Left lobe of liver (tissue), 2 donors: ENCODE results near the gene BRD9. TPM values are rescaled to one million over a fixed set of nuclear protein-coding genes. Genes with fewer than 3 reads are reported as not detected.
"Not testable (repeated sequence)": the region's sequence is repeated elsewhere in the genome, so short reads cannot be mapped to it uniquely, and the experiment has no call there.

Source experiments
- ATAC-seq: fragments of 200-7000 bp; cut with Tn5 transposase; one replicate; pipeline ENCODE4 v1.9.1; 2020; ENCODE audit warnings: mild to moderate bottlenecking, moderate library complexity
- DNase-seq: peaks from one replicate; pipeline ENCODE4 v3.0.0-alpha.2; 2020; ENCODE audit warnings: low spot score
- total RNA-seq: library from RNA; stranded (reverse); gene quantifications from one replicate; pipeline ENCODE4 v1.2.1, GENCODE V29; 2021
- donor health status: DM: no; HTN: no; CAD: no; lungs with moderate emphysema.
- donor health status: DM: no; HTN: yes; CAD: no.

The BRD9 gene
- total RNA-seq, 1 donor from 2014 or later, result 19.0 TPM

DNA sequence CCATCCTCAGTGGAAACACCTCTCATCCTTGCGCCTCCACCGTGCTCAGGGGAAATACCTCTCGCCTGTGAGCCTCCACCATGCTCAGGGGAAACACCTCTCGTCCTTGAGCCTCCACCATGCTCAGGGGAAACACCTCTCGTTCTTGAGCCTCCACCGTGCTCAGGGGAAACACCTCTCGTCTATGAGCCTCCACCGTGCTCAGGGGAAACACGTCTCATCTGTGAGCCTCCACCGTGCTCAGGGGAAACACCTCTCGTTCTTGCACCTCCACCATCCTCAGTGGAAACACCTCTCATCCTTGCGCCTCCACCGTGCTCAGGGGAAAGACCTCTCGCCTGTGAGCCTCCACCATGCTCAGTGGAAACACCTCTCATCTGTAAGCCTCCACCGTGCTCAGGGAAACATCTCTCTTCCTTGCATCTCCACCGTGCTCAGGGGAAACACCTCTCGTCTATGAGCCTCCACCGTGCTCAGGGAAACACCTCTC is 46.0 kb downstream of the BRD9 start:
- DNase-seq, result peak; percentile 42
- ATAC-seq, result not testable (repeated sequence)

DNA sequence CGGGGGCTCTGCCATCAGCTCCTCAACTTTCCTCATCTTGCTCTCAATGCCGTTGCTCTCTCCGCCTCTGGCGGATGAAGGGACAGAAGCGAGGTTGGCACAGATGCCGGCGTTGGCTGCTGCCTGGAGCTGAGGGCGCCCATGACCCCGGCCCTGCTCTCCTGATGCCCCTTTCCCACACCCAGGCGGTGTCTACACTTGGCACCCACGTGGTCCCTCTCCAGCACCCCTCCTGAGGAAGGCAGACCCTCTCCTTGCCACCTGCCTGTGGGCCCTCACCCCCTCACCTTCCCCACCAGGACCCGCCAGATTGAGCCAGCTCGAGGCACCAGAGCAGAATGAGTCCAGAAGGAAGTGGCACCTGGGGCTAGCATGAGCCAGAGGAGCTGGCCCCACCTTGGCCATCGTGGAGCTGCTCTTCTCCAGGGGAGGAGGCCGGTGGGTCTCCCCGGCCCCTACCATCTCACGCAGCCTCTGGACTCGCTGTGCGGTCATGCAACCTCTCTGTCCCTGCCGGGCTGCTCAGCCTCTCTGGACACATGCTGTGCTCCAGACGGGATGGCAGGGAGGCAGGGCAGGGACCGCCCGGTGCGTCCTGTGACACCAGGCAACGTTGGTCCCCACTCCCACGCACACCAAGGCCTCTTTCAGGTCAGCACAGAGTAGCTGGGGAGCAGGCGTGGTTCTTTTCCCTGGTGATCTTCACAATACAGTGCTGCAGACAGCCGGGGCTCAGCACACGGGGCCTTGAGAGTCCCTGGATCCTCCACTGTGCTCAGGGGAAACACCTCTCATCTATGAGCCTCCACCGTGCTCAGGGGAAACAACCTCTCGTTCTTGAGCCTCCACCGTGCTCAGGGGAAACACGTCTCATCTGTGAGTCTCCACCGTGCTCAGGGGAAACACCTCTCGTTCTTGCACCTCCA is 46.7 kb downstream of the BRD9 start:
- not testable (repeated sequence) for ATAC-seq, DNase-seq

DNA sequence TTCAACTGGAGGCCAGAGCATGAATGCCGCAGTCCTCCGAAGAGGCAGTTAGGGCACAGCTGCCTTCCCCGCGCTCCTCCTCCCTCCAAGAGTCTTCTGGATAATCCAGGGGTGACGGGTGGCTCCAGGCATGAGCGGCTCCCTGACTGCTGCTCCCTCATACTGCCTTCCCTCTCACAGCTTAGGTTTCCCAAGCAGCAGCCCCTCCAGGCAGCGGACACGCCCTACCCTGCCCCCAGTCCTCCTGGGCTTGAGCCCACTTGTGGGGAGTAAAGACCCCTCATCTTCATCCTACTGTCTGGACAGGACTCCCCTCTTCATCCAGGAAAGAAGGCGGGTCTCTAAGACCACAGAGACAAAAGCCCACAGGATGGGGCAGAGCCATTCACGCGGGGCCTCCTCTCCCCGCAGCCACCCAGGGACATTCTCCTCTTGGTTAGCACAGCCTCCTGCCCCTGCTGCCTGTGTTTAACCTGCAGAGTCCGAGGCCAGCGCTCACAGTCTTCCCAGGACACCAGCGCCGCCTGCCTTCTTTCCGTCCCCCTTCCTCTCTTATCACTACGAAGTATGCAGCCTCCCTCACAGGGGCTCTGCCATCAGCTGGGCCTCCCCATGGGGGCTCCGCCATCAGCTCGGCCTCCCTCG is 47.4 kb downstream of the BRD9 start:
- ATAC-seq, result not testable (repeated sequence)
- peak; percentile 44 for DNase-seq

DNA sequence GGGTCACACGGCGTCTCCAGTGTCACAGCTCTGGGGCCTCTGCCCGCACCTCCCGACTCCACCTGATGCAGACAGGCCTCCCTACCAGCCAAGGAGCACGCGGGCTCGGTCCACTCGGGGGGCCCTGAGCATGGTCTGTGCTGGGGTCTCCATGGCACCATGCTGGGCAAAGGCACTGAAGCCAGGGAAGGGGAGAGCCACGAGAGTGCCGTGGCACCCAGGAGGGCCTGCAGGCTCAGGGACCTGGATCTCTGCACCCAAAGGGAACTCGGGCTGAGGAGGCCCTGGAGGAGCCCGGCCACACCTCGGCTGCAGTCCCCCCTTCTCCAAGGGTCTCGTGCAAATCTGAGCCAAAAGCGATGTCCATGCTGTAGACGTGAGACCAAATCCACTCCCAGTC is 48.2 kb downstream of the BRD9 start:
- peak; percentile 47 for DNase-seq
- ATAC-seq, result not testable (repeated sequence)

DNA sequence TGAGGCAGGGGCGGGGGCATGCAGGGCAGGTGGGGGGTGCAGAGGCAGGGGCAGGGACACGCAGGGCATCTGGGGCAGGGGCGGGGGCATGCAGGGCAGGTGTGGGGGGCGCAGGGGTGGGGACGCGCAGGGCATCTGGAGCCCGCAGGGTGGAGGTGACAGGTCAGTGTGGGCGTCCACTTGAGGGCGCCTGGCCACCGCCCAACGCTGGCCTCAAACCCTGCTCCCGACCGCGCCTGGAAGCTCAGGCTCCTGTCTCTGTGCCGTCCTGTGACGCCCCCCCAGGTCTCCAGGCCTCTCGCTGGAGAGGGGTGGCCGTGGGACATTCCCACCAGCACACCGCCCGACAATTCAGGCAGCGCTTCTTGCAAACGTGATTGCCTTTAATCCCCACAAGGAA is 48.7 kb downstream of the BRD9 start:
- peak; percentile 25 for ATAC-seq
- DNase-seq, result peak; percentile 48

DNA sequence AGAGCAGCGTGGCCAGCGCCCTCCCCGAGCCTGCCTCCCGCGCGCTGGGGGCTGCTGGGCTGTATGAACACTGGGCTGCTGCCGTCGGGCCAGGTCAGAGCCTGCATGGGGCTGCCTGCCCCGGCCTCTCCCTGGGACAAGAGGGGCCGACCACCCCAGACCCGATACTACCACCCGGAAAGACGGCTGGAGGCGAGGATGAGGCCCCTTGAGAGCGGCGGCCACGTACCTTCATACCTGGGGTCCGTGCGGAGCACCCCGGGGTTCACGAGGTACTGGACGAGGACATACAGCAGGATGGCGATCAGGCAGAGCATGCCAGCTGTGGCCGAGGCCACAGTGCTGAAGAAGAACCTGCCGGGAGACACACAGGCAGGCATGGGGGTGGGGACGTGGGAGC is 49.2 kb downstream of the BRD9 start:
- DNase-seq, result peak; percentile 40
- not testable (repeated sequence) for ATAC-seq

DNA sequence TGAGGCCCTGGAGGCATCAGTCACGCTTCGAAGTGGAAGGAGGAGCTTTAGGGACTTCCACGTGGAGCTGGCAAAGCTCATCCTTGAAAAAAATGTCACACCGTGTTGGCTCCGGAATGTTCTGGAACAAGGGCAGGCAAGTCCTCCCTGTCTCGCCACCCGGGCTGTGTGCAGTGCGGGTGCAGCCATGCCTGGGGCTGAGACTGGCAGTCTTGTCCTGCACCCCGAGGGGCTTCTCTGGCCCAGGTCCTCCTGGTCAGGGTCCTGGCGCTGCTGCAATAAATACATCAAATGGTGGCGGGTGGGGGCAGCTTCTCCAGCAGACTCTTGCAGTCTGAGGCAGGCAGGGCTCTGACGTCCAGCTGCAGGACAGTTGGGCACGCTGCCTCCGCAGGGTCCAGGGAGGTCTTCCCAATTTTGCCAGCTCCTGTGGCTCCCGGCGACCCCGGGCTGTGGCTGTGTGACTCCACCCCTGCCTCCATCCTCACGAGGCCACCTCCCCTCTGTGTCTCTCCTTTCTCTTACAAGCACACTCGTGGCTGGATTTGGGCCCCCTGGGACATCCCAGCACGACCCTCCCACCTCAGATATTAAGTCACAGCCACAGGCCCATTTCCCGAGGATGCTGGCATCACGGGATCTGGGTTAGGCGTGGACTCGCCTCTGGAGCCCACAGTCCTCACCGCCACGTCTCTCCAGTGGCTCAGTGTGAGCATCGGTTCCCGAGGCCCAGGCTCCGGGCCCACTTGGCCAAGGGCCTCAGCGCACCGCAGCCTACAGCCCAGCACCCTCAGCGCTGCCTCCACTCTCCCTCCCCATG is 50.0 kb downstream of the BRD9 start:
- DNase-seq, result peak; percentile 47
- ATAC-seq, result not testable (repeated sequence)

DNA sequence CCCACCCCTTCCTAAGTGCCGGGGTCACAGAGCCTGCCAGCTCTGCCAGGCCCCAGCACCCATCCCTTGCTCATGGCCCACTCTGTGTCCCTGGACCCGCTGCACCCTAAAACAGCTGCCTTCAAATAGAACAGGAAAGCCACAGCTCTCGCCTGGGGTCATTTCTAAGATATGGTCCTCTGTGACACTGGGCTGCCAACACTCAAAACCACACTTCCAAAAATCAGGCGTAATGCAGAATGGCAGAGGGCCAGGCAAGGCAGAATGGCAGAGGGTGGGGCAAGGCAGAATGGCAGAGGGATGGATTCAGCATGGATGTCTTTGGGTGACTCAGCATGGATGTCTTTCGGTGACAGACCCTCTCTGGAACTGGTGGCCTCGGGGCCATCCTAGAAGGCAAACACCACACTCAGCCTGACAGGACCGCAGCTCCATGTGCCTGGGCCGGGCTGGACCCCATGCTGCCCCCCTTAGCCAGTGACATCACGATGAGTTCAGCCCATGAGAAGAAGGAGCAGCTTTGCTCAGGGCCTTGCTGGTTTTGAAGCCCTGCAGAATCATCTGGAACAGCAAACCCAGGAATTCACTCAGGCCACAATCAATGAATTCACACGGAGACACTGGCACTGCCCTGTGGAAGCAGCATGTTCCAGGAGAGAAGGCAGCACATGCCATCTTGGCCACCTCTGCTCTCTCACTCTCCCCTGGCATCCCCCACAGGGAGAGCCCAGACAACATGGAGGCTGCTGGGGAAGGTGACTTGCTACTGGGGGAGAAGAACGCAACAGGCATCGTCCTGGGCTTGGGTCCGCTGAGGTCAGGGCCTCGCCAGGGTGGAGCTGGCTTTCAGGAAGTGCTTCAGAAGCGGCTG is 50.8 kb downstream of the BRD9 start:
- ATAC-seq (peak; percentile 5), DNase-seq (peak; percentile 46)

DNA sequence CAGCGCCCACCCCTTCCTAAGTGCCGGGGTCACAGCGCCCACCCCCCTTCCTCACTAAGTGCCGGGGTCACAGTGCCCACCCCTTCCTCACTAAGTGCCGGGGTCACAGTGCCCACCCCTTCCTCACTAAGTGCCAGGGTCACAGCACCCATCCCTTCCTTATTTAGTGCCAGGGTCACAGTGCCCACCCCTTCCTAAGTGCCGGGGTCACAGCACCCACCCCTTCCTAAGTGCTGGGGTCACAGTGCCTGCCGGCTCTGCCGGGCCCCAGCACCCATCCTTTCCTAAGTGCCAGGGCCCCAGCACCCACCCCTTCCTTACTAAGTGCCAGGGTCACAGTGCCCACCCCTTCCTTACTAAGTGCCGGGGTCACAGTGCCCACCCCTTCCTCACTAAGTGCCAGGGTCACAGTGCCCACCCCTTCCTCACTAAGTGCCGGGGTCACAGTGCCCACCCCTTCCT is 51.6 kb downstream of the BRD9 start:
- not testable (repeated sequence) for DNase-seq, ATAC-seq

DNA sequence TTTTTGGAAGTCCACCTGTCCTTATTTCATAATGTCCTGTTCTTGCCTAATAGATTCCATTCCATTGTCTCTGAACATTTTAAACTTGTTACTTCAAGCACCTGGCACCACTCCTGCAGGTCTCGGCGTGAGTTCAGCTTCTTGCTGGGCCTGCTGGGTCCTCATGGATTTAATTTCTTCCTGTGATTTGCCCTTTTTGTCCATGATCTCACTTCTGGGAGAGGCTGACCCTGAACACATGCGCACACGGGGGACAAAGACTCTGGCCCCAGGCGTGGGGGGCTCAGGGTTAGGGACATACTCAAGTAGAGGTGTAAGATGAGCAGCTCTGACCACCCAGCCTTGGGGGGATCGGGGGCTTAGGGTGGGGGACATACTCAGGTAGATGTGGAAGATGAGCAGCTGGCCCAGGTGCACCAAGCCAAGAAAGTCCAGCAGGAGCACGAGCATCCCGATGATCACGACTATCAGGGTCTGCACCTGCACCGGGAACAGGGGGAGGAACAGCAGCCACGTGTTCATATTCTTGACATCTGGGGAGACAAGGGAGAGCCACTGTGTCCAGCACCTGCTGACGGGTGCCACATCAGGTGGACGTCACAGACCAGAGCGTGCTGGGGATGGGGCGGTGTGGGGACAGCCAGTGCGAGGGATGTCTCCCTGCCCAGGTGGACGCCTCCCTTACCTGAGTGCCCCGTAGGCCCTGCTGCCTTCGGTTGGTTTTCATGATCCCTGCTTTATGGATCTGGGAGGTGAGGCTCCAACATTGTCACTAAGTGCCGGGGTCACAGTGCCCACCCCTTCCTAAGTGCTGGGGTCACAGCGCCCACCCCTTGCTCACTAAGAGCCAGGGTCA is 52.3 kb downstream of the BRD9 start:
- peak; percentile 47 for DNase-seq
- ATAC-seq, result not testable (repeated sequence)

DNA sequence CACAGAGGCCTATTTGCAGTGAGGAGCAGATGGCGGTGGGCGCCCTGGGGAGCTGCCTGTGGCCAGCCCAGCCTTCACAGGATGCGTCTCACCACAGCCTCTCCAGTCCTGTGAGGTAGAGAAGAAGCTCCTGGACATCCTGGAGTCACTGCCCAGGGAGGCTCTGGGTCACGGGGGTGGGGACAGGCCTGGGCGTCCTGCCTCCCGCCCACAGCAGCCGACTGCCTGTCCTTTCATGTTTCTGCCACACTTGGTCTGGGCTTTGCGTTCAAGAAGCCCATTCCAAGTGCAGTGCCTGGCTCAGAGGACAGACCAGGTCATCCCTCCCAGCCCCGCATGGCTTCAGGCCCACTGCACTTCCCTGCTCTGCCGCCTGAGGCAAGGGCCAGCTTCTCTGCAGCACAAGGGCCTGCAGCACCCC is 54.2 kb downstream of the BRD9 start:
- DNase-seq, result peak; percentile 46

DNA sequence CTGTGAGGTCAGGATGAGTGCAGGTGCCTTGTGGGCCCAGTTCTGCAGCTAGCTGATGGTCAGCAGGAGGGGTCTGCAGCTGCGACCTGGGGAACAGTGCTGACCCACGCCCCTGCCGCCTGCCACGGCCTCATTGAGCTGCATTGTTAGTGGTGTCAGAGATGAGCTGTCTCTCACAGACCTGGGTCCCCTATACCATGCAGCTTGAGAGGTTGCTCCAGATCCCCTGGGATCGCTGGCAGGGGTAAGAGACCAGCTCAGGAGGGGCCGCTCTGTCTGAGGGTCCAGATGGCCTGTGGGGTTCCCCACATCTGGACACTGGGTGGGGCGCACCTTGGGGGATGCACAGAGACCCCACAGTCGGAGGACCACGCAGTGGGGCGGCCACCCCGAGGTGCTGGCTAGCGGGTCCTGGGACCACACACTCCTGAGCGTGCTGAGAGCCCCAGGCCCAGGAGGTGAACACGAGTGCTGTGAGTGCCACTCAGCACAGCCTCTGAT is 54.9 kb downstream of the BRD9 start:
- not testable (repeated sequence) for DNase-seq, ATAC-seq

More for the DNA sequence above, 54.2 kb downstream of the BRD9 start:
- ATAC-seq, result not testable (repeated sequence)

DNA sequence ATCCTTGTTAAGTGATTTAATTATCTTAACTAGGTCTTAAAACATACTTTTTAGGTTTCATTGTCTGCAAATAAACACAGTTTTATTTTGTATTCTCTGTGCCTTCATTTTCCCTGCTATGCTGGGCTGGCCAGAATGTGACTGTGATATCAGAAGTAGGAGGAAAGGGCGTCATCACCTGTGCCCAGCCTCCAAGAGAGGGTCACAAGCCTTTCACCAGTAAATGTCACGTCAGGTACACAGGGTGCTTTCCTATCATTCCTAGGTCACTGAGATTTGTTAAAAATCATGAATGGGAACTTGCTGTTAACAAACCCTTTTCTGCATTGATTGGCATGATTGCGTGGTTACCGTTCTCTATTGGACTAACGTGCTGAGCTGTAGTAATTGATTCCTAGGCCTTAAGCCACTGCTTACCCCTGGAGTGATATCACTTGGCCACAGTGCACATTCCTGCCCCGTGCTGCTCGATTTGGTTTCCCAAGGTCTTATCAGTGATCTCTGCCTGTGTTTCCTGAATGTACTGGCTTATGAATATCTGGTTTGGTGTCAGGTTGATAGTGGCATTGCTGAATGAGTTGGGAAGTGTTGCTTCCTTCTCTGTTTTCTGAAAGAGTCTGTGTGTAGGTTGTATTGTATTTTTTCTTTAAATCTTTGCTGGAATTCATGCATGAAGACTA is 56.5 kb downstream of the BRD9 start:
- DNase-seq (peak; percentile 49), ATAC-seq (peak; percentile 90)

DNA sequence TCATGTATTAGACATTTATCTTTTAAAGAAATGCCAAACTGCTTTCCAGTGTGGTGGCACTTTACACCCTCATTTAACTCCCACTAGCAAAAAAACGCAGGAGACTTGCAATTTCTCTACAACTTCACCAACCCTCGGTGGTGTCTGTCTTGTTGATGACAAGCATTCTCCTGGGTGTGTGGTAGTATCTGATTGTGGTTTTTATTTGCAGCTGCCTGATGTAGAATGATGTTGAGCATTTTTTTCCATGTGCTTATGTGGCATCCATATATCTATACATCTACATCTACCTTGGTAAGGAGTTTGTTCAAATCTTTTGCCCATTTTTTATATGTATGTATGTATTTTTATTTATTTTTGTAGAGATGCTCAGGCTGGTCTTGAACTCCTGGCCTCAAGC is 58.6 kb downstream of the BRD9 start:
- not testable (repeated sequence) for ATAC-seq, DNase-seq

DNA sequence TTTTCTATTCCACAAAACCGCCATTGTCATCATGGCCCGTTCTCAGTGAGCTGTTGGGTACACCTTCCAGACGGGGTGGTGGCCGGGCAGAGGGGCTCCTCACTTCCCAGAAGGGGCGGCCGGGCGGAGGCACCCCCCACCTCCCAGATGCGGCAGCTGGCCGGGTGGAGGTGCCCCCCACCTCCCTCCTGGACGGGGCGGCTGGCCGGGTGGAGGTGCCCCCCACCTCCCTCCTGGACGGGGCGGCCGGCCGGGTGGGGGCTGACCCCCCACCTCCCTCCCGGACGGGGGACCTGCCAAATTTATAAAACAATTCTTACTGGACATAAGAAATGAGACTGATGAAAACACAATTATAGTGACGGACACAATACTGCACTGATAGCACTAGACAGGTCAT is 64.4 kb downstream of the BRD9 start:
- not testable (repeated sequence) for ATAC-seq, DNase-seq

DNA sequence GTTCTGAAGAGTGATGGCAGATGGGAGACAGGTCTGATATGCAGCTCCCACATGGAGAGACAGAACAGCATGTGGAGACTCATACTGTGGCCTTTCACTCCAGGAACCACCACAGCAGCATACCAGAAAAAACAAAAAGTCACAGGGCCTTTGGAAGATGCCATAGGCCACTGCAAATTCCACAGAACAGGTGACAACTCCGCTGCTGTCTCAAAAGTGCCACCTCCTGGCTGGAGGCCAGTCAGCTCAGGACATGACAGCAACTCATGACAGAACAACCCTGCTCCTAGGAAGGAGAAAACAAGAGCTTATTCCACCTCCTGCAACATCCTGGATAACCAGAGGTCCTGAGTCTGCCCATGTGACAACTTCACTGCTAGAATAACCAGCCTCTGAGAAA is 67.1 kb downstream of the BRD9 start:
- DNase-seq, result peak; percentile 44
- peak; percentile 19 for ATAC-seq

DNA sequence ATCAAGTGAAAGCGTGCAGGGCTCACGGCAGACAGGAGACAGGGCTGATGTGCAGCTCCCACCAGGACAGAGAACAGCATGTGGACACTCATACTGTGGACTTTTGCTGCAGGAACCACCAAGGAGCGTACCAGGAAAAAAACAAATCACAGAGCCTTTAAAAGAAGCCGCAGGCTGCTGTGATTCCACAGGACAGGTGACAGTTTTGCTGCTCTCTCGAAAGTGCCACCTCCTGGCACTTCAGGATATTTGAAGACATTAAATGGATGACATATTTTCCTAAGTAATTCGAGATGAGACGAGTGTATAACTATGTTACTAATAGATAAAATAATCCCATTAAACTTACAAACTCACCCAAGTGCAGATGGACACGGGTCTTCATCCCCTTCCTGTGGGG is 71.1 kb downstream of the BRD9 start:
- ATAC-seq (no peak), DNase-seq (no peak)

DNA sequence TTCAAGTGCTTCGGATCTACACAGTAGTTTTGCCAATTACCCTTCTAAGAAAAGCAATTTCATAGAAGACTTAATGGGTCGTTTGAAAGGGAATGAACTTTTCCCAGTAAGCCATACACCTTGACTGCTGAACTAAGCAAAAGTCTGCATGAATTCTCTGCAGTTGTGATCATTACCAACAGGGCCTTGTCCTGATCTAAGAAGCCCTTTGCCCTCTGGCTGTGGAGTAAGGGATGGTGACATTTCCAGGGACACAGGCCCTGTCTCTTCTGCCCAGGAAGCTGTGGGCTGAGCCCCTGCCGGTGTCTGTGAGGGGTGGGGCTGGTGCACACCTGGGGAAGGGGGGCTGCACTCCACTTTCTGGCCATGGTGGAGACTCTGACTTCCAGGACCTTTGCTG is 72.4 kb downstream of the BRD9 start:
- DNase-seq (no peak), ATAC-seq (peak; percentile 97)
